Cardiac muscle cell (in vitro differentiated cells and primary cell): Measurements from ENCODE around the gene SEMA3B. TPM values are rescaled to one million over a fixed set of nuclear protein-coding genes. Genes with fewer than 3 reads are reported as not detected.

ENCODE experiments used
- DNase-seq, 2 donors: peaks; one replicate each; pipeline versions ENCODE4 v3.0.0 to v3.0.0-alpha.2; 2010 to 2017; ENCODE audit warnings: low read depth in 1 of 2, low spot score in 1 of 2
- H3K27ac ChIP-seq: fragments of 200-600 bp; sonication (generic); 2 replicates; pipeline ENCODE4 v1.5.1; 2016
- H3K27me3 ChIP-seq: fragments of 200-600 bp; sonication (generic); 2 replicates; pipeline ENCODE4 v1.6.0; 2016; ENCODE audit warnings: control low read depth
- H3K36me3 ChIP-seq: fragments of 200-600 bp; sonication (generic); 2 replicates; pipeline ENCODE4 v1.5.1; 2016; ENCODE audit warnings: control low read depth
- H3K4me1 ChIP-seq: fragments of 200-600 bp; sonication (generic); 2 replicates; pipeline ENCODE4 v1.8.1; 2017; ENCODE audit warnings: low read depth, mild to moderate bottlenecking, mixed run types
- H3K4me3 ChIP-seq: fragments of 200-600 bp; sonication (generic); 2 replicates; pipeline ENCODE4 v1.5.1; 2016; ENCODE audit warnings: mild to moderate bottlenecking
- H3K9me3 ChIP-seq: fragments of 200-600 bp; sonication (generic); 2 replicates; pipeline ENCODE4 v1.5.1; 2017; ENCODE audit warnings: low read depth, mild to moderate bottlenecking, control low read depth
- CTCF ChIP-seq: IDR thresholded peaks from 2 replicates; pipeline ENCODE4 v1.5.1; 2012; ENCODE audit warnings: low read depth, mild to moderate bottlenecking, low read length
- polyA plus RNA-seq: library from polyadenylated mRNA; unstranded; fragments of >200 nt; fragmentation: Nextera tagmentation; extraction: Ambion mirVana; gene quantifications from 2 replicates; pipeline ENCODE4 v1.2.1, GENCODE V29; 2016
- total RNA-seq: library from RNA; depleted of rRNA; stranded (reverse); fragments of >200 nt; gene quantifications from 2 replicates; pipeline ENCODE4 v1.2.3, GENCODE V29; 2016

Gene SEMA3B
- total and polyA plus RNA-seq, 2 experiments from 2014 or later, result 23.1 to 25.9 TPM

DNA sequence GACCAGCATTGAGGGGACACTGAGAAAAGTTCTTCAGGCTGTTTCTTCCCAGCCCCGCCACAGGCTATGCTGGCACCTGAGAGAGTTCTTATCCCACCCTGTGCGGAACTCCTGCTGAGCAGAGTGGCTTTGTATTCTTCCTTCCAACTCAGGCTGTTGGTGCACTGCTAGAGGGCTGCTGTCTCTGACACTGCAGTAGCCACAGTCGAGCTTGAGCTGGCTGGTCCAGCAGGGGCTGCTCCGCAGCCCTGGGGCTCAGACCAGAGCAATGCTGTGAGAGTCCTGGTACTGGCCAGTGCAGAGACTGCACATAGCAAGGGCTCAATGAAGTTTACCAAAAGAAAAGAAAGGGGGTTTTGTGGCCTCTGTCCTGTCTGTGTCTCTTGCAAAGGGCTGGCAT lies 29.3 kb upstream of the SEMA3B start:
- TF ChIP-seq CTCF, result no peak
- no peaks in the 10 kb centered on the region for H3K27me3 ChIP-seq
- peaks cover 20% of the 10 kb centered on the region for H3K4me1 ChIP-seq
- no peaks in the 10 kb centered on the region for H3K36me3 ChIP-seq
- H3K27ac ChIP-seq, result peak overlapping the region; percentile 20
- no peak for DNase-seq
- H3K9me3 ChIP-seq, result no peaks in the 10 kb centered on the region
- H3K4me3 ChIP-seq, result no peak overlapping the region

DNA sequence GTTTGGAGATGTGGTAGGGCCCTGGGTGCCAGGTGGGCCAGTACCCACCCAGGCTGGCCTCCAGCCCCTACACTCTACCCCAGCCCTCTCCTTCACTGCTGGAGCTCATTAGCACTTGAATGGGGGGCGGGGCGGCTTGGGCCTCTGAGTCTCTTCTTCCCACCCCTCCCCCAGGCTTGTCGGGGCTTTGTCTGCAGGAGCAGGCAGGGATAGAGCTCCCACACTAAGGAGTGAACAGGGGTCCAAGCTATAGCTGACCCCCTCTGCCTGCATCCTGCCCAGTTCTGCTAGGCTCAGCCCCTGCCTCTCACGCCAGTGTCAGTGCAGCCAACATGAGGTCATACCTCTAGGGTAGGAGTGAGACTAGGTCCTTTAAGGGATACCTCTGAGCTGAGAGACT lies 27.8 kb upstream of the SEMA3B start:
- Histone ChIP-seq H3K36me3 (no peaks in the 10 kb centered on the region), H3K27me3 (no peaks in the 10 kb centered on the region), H3K4me3 (no peak overlapping the region), H3K27ac (peak overlapping the region; percentile 57), H3K4me1 (peaks cover 20% of the 10 kb centered on the region), H3K9me3 (no peaks in the 10 kb centered on the region)
- DNase-seq, result peak in 1 of 2 donors; percentile 71
- no peak for TF ChIP-seq CTCF

- TF ChIP-seq CTCF, result no peak
- Histone ChIP-seq H3K36me3 (no peaks in the 10 kb centered on the region), H3K4me1 (peaks cover 26% of the 10 kb centered on the region), H3K4me3 (no peak overlapping the region), H3K9me3 (no peaks in the 10 kb centered on the region), H3K27me3 (no peaks in the 10 kb centered on the region), H3K27ac (no peak overlapping the region)
- no peak for DNase-seq
Measured at GRCh38 chr3:50241713-50242380, 27.1 kb upstream of the SEMA3B start.

DNA sequence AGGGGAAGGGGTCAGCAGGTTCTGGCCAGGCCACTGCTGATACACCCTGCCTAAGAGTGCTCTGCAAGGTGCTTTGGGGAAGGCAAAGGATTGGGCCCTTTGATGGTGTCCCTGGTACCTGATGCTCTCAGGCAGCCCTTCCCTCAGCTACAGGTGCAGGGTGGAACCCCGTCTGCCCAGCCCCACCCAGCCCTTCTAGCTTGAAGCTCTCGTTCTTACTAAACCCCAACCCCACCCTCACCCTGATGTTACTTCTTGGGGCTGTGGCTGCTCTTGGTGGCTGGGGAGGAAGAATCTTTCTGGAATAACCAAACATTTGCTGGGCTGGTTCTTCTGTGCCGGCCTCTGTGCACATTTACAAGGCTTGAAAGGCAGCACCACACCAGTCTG lies 26.6 kb upstream of the SEMA3B start:
- peaks cover 27% of the 10 kb centered on the region for H3K4me1 ChIP-seq
- no peak for TF ChIP-seq CTCF
- H3K9me3 ChIP-seq, result no peaks in the 10 kb centered on the region
- H3K4me3 ChIP-seq, result no peak overlapping the region
- H3K36me3 ChIP-seq, result no peaks in the 10 kb centered on the region
- no peaks in the 10 kb centered on the region for H3K27me3 ChIP-seq
- no peak for DNase-seq
- peak overlapping the region; percentile 38 for H3K27ac ChIP-seq

GRCh38 chr3:50242851-50243542 lies 25.9 kb upstream of the SEMA3B start:
- DNase-seq, result peak in 1 of 2 donors; percentile 80
- Histone ChIP-seq H3K27ac (peak overlapping the region; percentile 38), H3K36me3 (no peaks in the 10 kb centered on the region), H3K9me3 (no peaks in the 10 kb centered on the region), H3K27me3 (no peaks in the 10 kb centered on the region), H3K4me1 (peaks cover 27% of the 10 kb centered on the region), H3K4me3 (no peak overlapping the region)
- TF ChIP-seq CTCF, result no peak
